Activated T-helper 1 cell treated with anti-CD3 and anti-CD28 coated beads, Interleukin-12 subunit alpha, Interleukin-12 subunit beta, Interleukin-2, Interleukin-4 antibody, amounts not matched to agents 30 ng/mL and 10 ng/mL and 1 ng/mL, durations not matched to agents 14 hours and 24 hours and 36 hours (primary cell): Measurements from ENCODE around the gene DNAAF5. TPM values are rescaled to one million over a fixed set of nuclear protein-coding genes. Genes with fewer than 3 reads are reported as not detected.

Experiments used
- DNase-seq: peaks from one replicate; pipeline ENCODE4 v3.0.0; 2021; ENCODE audit warnings: low spot score
- H3K27ac Mint-ChIP-seq: one replicate; pipeline ENCODE4 v1.8.0; 2021; ENCODE audit warnings: mild to moderate bottlenecking, mixed read lengths
- H3K27me3 Mint-ChIP-seq: one replicate; pipeline ENCODE4 v1.8.0; 2022; ENCODE audit warnings: mild to moderate bottlenecking, moderate library complexity, mixed read lengths; ENCODE audit not compliant: insufficient read depth
- H3K36me3 Mint-ChIP-seq: one replicate; pipeline ENCODE4 v1.8.0; 2021; ENCODE audit warnings: low read depth, mixed read lengths
- H3K4me1 Mint-ChIP-seq: one replicate; pipeline ENCODE4 v1.8.0; 2021; ENCODE audit warnings: low read depth, mixed read lengths
- H3K4me3 Mint-ChIP-seq: one replicate; pipeline ENCODE4 v1.8.0; 2021; ENCODE audit warnings: mild to moderate bottlenecking, moderate library complexity, mixed read lengths
- H3K9me3 Mint-ChIP-seq: one replicate; pipeline ENCODE4 v1.8.0; 2021; ENCODE audit warnings: mixed read lengths
- intact Hi-C: fragments of 100-400 bp; cut with micrococcal nuclease; formaldehyde crosslinking; loops from one replicate; pipeline ENCODE4 v1.15.1; 2024
- total RNA-seq: library from RNA; stranded (reverse); gene quantifications from 2 replicates; pipeline ENCODE4 v1.2.3, GENCODE V29; 2022

The DNAAF5 gene
- total RNA-seq, 1 donor from 2014 or later, result 42.7 TPM

- no peaks in the 10 kb centered on the region for H3K27me3 Mint-ChIP-seq
- no peak overlapping the region for H3K4me3 Mint-ChIP-seq
- H3K36me3 Mint-ChIP-seq, result peaks cover 10% of the 10 kb centered on the region
- no peak overlapping the region for H3K27ac Mint-ChIP-seq
- intact Hi-C loops, result no loop called here
- no peaks in the 10 kb centered on the region for H3K9me3 Mint-ChIP-seq
- no peak for DNase-seq
- H3K4me1 Mint-ChIP-seq, result no peaks in the 10 kb centered on the region
These were observed 45.9 kb downstream of the DNAAF5 start for GRCh38 chr7:772392-772791.

GRCh38 chr7:772861-773621 is 46.5 kb downstream of the DNAAF5 start:
- Mint-ChIP-seq H3K4me1 (no peaks in the 10 kb centered on the region), H3K36me3 (peaks cover 8% of the 10 kb centered on the region), H3K4me3 (no peak overlapping the region), H3K27me3 (no peaks in the 10 kb centered on the region), H3K27ac (no peak overlapping the region), H3K9me3 (no peaks in the 10 kb centered on the region)
- DNase-seq, result no peak
- intact Hi-C loops, result no loop called here

GRCh38 chr7:773622-773915 is 47.1 kb downstream of the DNAAF5 start:
- H3K9me3 Mint-ChIP-seq, result no peaks in the 10 kb centered on the region
- H3K4me3 Mint-ChIP-seq, result no peak overlapping the region
- intact Hi-C loops, result no loop called here
- H3K27me3 Mint-ChIP-seq, result no peaks in the 10 kb centered on the region
- no peak overlapping the region for H3K27ac Mint-ChIP-seq
- no peak for DNase-seq
- no peaks in the 10 kb centered on the region for H3K4me1 Mint-ChIP-seq
- peaks cover 8% of the 10 kb centered on the region for H3K36me3 Mint-ChIP-seq

- no peaks in the 10 kb centered on the region for H3K4me1 Mint-ChIP-seq
- intact Hi-C loops, result loop anchor here (1.0 kb wide), 2 partner anchors 442 to 452 kb away; no protein-coding TSS in a partner anchor
- peaks cover 8% of the 10 kb centered on the region for H3K36me3 Mint-ChIP-seq
- no peak overlapping the region for H3K27ac Mint-ChIP-seq
- H3K9me3 Mint-ChIP-seq, result no peaks in the 10 kb centered on the region
- no peaks in the 10 kb centered on the region for H3K27me3 Mint-ChIP-seq
- peak; percentile 44 for DNase-seq
- H3K4me3 Mint-ChIP-seq, result no peak overlapping the region
These were observed 47.9 kb downstream of the DNAAF5 start for GRCh38 chr7:774161-775109.

GRCh38 chr7:776381-776780 is 49.9 kb downstream of the DNAAF5 start:
- DNase-seq, result no peak
- Mint-ChIP-seq H3K9me3 (no peaks in the 10 kb centered on the region), H3K27me3 (no peaks in the 10 kb centered on the region), H3K36me3 (peaks cover 10% of the 10 kb centered on the region), H3K4me3 (no peak overlapping the region), H3K27ac (no peak overlapping the region), H3K4me1 (no peaks in the 10 kb centered on the region)
- intact Hi-C loops, result no loop called here

GRCh38 chr7:776992-777727 is 50.7 kb downstream of the DNAAF5 start:
- Mint-ChIP-seq H3K9me3 (no peaks in the 10 kb centered on the region), H3K4me3 (no peak overlapping the region), H3K4me1 (no peaks in the 10 kb centered on the region), H3K27ac (no peak overlapping the region), H3K27me3 (no peaks in the 10 kb centered on the region), H3K36me3 (peaks cover 13% of the 10 kb centered on the region)
- DNase-seq, result no peak
- intact Hi-C loops, result no loop called here

- intact Hi-C loops, result no loop called here
- no peaks in the 10 kb centered on the region for H3K4me1 Mint-ChIP-seq
These were observed 51.2 kb downstream of the DNAAF5 start for GRCh38 chr7:777728-778078.

GRCh38 chr7:778271-778967 is 51.9 kb downstream of the DNAAF5 start:
- DNase-seq, result no peak
- Mint-ChIP-seq H3K9me3 (no peaks in the 10 kb centered on the region), H3K36me3 (peaks cover 17% of the 10 kb centered on the region), H3K27me3 (no peaks in the 10 kb centered on the region), H3K27ac (no peak overlapping the region), H3K4me1 (no peaks in the 10 kb centered on the region), H3K4me3 (no peak overlapping the region)
- intact Hi-C loops, result no loop called here

More at GRCh38 chr7:777728-778078, 51.2 kb downstream of the DNAAF5 start:
- Mint-ChIP-seq H3K36me3 (peaks cover 14% of the 10 kb centered on the region), H3K27ac (no peak overlapping the region), H3K9me3 (no peaks in the 10 kb centered on the region), H3K27me3 (no peaks in the 10 kb centered on the region), H3K4me3 (no peak overlapping the region)
- no peak for DNase-seq

GRCh38 chr7:778968-779451 is 52.5 kb downstream of the DNAAF5 start:
- no peak for DNase-seq
- Mint-ChIP-seq H3K36me3 (peaks cover 17% of the 10 kb centered on the region), H3K9me3 (no peaks in the 10 kb centered on the region), H3K27me3 (no peaks in the 10 kb centered on the region), H3K27ac (no peak overlapping the region), H3K4me3 (no peak overlapping the region), H3K4me1 (no peaks in the 10 kb centered on the region)
- intact Hi-C loops, result no loop called here

- Mint-ChIP-seq H3K4me1 (no peaks in the 10 kb centered on the region), H3K27ac (no peak overlapping the region), H3K27me3 (no peaks in the 10 kb centered on the region), H3K9me3 (no peaks in the 10 kb centered on the region), H3K4me3 (no peak overlapping the region), H3K36me3 (peaks cover 17% of the 10 kb centered on the region)
- intact Hi-C loops, result no loop called here
- DNase-seq, result no peak
These were observed 53.0 kb downstream of the DNAAF5 start for GRCh38 chr7:779480-779879.

GRCh38 chr7:780081-780480 is 53.6 kb downstream of the DNAAF5 start:
- H3K4me3 Mint-ChIP-seq, result no peak overlapping the region
- peaks cover 19% of the 10 kb centered on the region for H3K36me3 Mint-ChIP-seq
- H3K9me3 Mint-ChIP-seq, result no peaks in the 10 kb centered on the region
- no peak overlapping the region for H3K27ac Mint-ChIP-seq
- intact Hi-C loops, result loop anchor here (10.0 kb wide), 1 partner anchor 175 kb away; the partner anchor contains the start of gene ADAP1
- DNase-seq, result no peak
- H3K4me1 Mint-ChIP-seq, result no peaks in the 10 kb centered on the region
- H3K27me3 Mint-ChIP-seq, result no peaks in the 10 kb centered on the region

GRCh38 chr7:780516-780915 is 54.0 kb downstream of the DNAAF5 start:
- Mint-ChIP-seq H3K27ac (no peak overlapping the region), H3K4me1 (no peaks in the 10 kb centered on the region), H3K9me3 (no peaks in the 10 kb centered on the region), H3K27me3 (no peaks in the 10 kb centered on the region), H3K4me3 (no peak overlapping the region), H3K36me3 (peaks cover 16% of the 10 kb centered on the region)
- intact Hi-C loops, result loop anchor here (10.0 kb wide), 1 partner anchor 174 kb away; the partner anchor contains the start of gene ADAP1
- no peak for DNase-seq
